ENCODE data around the gene BMI1.

Gene BMI1

GRCh38 chr10:22319980-22320558, 830 bp upstream of the BMI1 start:
- Histone ChIP-seq H3K27ac (ENCODE audit: low read length) (peak overlapping the region; percentile 77), H3K27me3 (ENCODE audit: low read depth, low read length) (peaks cover 12% of the 10 kb centered on the region), H3K36me3 (ENCODE audit: control insufficient read depth in 1 of 2, insufficient read depth in 2 of 2, low read length in 2 of 2) (no peaks in the 10 kb centered on the region), H3K4me1 (ENCODE audit: control insufficient read depth in 1 of 2, insufficient read depth in 2 of 2, low read length in 2 of 2) (peaks cover 32 to 64% of the 10 kb centered on the region in 2 donors), H3K4me3 (ENCODE audit: low read depth in 1 of 2, low read length in 2 of 2) (peak overlapping the region; percentile 46 to 55), H3K9me3 (ENCODE audit: control insufficient read depth in 1 of 2, low read length in 2 of 2) (no peaks in the 10 kb centered on the region)

GRCh38 chr10:22321156-22321923, 441 bp downstream of the BMI1 start:
- Histone ChIP-seq H3K4me1 (ENCODE audit: control insufficient read depth in 1 of 2, insufficient read depth in 2 of 2, low read length in 2 of 2) (peaks cover 26 to 59% of the 10 kb centered on the region in 2 donors), H3K27me3 (ENCODE audit: low read depth, low read length) (peaks cover 12% of the 10 kb centered on the region), H3K36me3 (ENCODE audit: control insufficient read depth in 1 of 2, insufficient read depth in 2 of 2, low read length in 2 of 2) (no peaks in the 10 kb centered on the region), H3K4me3 (ENCODE audit: low read depth in 1 of 2, low read length in 2 of 2) (peak overlapping the region; percentile 49 to 87), H3K27ac (ENCODE audit: low read length) (peak overlapping the region; percentile 67), H3K9me3 (ENCODE audit: control insufficient read depth in 1 of 2, low read length in 2 of 2) (no peaks in the 10 kb centered on the region)

GRCh38 chr10:22321924-22322640, 1.2 kb downstream of the BMI1 start:
- Histone ChIP-seq H3K9me3 (ENCODE audit: control insufficient read depth in 1 of 2, low read length in 2 of 2) (no peaks in the 10 kb centered on the region), H3K4me1 (ENCODE audit: control insufficient read depth in 1 of 2, insufficient read depth in 2 of 2, low read length in 2 of 2) (peaks cover 26 to 54% of the 10 kb centered on the region in 2 donors), H3K27me3 (ENCODE audit: low read depth, low read length) (peaks cover 12% of the 10 kb centered on the region), H3K36me3 (ENCODE audit: control insufficient read depth in 1 of 2, insufficient read depth in 2 of 2, low read length in 2 of 2) (no peaks in the 10 kb centered on the region), H3K27ac (ENCODE audit: low read length) (no peak overlapping the region), H3K4me3 (ENCODE audit: low read depth in 1 of 2, low read length in 2 of 2) (peak overlapping the region; percentile 65 to 79)

GRCh38 chr10:22322641-22323160, 1.8 kb downstream of the BMI1 start:
- H3K4me1 ChIP-seq (ENCODE audit: control insufficient read depth in 1 of 2, insufficient read depth in 2 of 2, low read length in 2 of 2) = peaks cover 26 to 48% of the 10 kb centered on the region in 2 donors
- H3K27ac ChIP-seq (ENCODE audit: low read length) = no peak overlapping the region
- H3K9me3 ChIP-seq (ENCODE audit: control insufficient read depth in 1 of 2, low read length in 2 of 2) = no peaks in the 10 kb centered on the region
- H3K4me3 ChIP-seq (ENCODE audit: low read depth in 1 of 2, low read length in 2 of 2) = peak overlapping the region; percentile 65 to 79
- peaks cover 12% of the 10 kb centered on the region for H3K27me3 ChIP-seq (ENCODE audit: low read depth, low read length)
- H3K36me3 ChIP-seq (ENCODE audit: control insufficient read depth in 1 of 2, insufficient read depth in 2 of 2, low read length in 2 of 2) = no peaks in the 10 kb centered on the region

- peaks cover 4% of the 10 kb centered on the region in 2 donors for H3K36me3 ChIP-seq (ENCODE audit: control insufficient read depth in 1 of 2, insufficient read depth in 2 of 2, low read length in 2 of 2)
- H3K27me3 ChIP-seq (ENCODE audit: low read depth, low read length) = peaks cover 12% of the 10 kb centered on the region
- peak overlapping the region in 1 of 2 donors; percentile 79 for H3K4me3 ChIP-seq (ENCODE audit: low read depth in 1 of 2, low read length in 2 of 2)
- no peaks in the 10 kb centered on the region for H3K9me3 ChIP-seq (ENCODE audit: control insufficient read depth in 1 of 2, low read length in 2 of 2)
- no peak overlapping the region for H3K27ac ChIP-seq (ENCODE audit: low read length)
- H3K4me1 ChIP-seq (ENCODE audit: control insufficient read depth in 1 of 2, insufficient read depth in 2 of 2, low read length in 2 of 2) = peaks cover 20 to 39% of the 10 kb centered on the region in 2 donors
Measured at GRCh38 chr10:22323538-22324305, 2.8 kb downstream of the BMI1 start.

- H3K27ac ChIP-seq (ENCODE audit: low read length) = no peak overlapping the region
- H3K4me3 ChIP-seq (ENCODE audit: low read depth in 1 of 2, low read length in 2 of 2) = peak overlapping the region; percentile 70 to 82
- H3K4me1 ChIP-seq (ENCODE audit: control insufficient read depth in 1 of 2, insufficient read depth in 2 of 2, low read length in 2 of 2) = peaks cover 20 to 35% of the 10 kb centered on the region in 2 donors
- H3K36me3 ChIP-seq (ENCODE audit: control insufficient read depth in 1 of 2, insufficient read depth in 2 of 2, low read length in 2 of 2) = peaks cover 10% of the 10 kb centered on the region in 2 donors
- H3K27me3 ChIP-seq (ENCODE audit: low read depth, low read length) = peaks cover 12% of the 10 kb centered on the region
- H3K9me3 ChIP-seq (ENCODE audit: control insufficient read depth in 1 of 2, low read length in 2 of 2) = no peaks in the 10 kb centered on the region
Measured at GRCh38 chr10:22324413-22324812, 3.5 kb downstream of the BMI1 start.

GRCh38 chr10:22324893-22325271, 4.0 kb downstream of the BMI1 start:
- Histone ChIP-seq H3K4me1 (ENCODE audit: control insufficient read depth in 1 of 2, insufficient read depth in 2 of 2, low read length in 2 of 2) (peaks cover 20 to 30% of the 10 kb centered on the region in 2 donors), H3K9me3 (ENCODE audit: control insufficient read depth in 1 of 2, low read length in 2 of 2) (no peaks in the 10 kb centered on the region), H3K27ac (ENCODE audit: low read length) (no peak overlapping the region), H3K4me3 (ENCODE audit: low read depth in 1 of 2, low read length in 2 of 2) (peak overlapping the region; percentile 70 to 82), H3K36me3 (ENCODE audit: control insufficient read depth in 1 of 2, insufficient read depth in 2 of 2, low read length in 2 of 2) (peaks cover 14 to 15% of the 10 kb centered on the region in 2 donors), H3K27me3 (ENCODE audit: low read depth, low read length) (peaks cover 12% of the 10 kb centered on the region)

- no peaks in the 10 kb centered on the region for H3K9me3 ChIP-seq (ENCODE audit: control insufficient read depth in 1 of 2, low read length in 2 of 2)
- H3K27me3 ChIP-seq (ENCODE audit: low read depth, low read length) = peaks cover 12% of the 10 kb centered on the region
- peaks cover 20 to 27% of the 10 kb centered on the region in 2 donors for H3K4me1 ChIP-seq (ENCODE audit: control insufficient read depth in 1 of 2, insufficient read depth in 2 of 2, low read length in 2 of 2)
- H3K27ac ChIP-seq (ENCODE audit: low read length) = peak overlapping the region; percentile 48
- peaks cover 16 to 21% of the 10 kb centered on the region in 2 donors for H3K36me3 ChIP-seq (ENCODE audit: control insufficient read depth in 1 of 2, insufficient read depth in 2 of 2, low read length in 2 of 2)
- H3K4me3 ChIP-seq (ENCODE audit: low read depth in 1 of 2, low read length in 2 of 2) = peak overlapping the region; percentile 70 to 82
Measured at GRCh38 chr10:22325272-22326144, 4.6 kb downstream of the BMI1 start.

GRCh38 chr10:22326145-22326702, 5.3 kb downstream of the BMI1 start:
- H3K4me3 ChIP-seq (ENCODE audit: low read depth in 1 of 2, low read length in 2 of 2) = peak overlapping the region; percentile 57 to 58
- peaks cover 16 to 21% of the 10 kb centered on the region in 2 donors for H3K36me3 ChIP-seq (ENCODE audit: control insufficient read depth in 1 of 2, insufficient read depth in 2 of 2, low read length in 2 of 2)
- H3K27ac ChIP-seq (ENCODE audit: low read length) = peak overlapping the region; percentile 48
- peaks cover 20 to 27% of the 10 kb centered on the region in 2 donors for H3K4me1 ChIP-seq (ENCODE audit: control insufficient read depth in 1 of 2, insufficient read depth in 2 of 2, low read length in 2 of 2)
- H3K9me3 ChIP-seq (ENCODE audit: control insufficient read depth in 1 of 2, low read length in 2 of 2) = no peaks in the 10 kb centered on the region
- H3K27me3 ChIP-seq (ENCODE audit: low read depth, low read length) = peaks cover 12% of the 10 kb centered on the region

GRCh38 chr10:22329150-22329549, 8.3 kb downstream of the BMI1 start:
- Histone ChIP-seq H3K4me1 (ENCODE audit: control insufficient read depth in 1 of 2, insufficient read depth in 2 of 2, low read length in 2 of 2) (peaks cover 10 to 13% of the 10 kb centered on the region in 2 donors), H3K36me3 (ENCODE audit: control insufficient read depth in 1 of 2, insufficient read depth in 2 of 2, low read length in 2 of 2) (peaks cover 16 to 21% of the 10 kb centered on the region in 2 donors), H3K27me3 (ENCODE audit: low read depth, low read length) (peaks cover 11% of the 10 kb centered on the region), H3K9me3 (ENCODE audit: control insufficient read depth in 1 of 2, low read length in 2 of 2) (peaks cover 0 to 4% of the 10 kb centered on the region in 2 donors), H3K27ac (ENCODE audit: low read length) (no peak overlapping the region), H3K4me3 (ENCODE audit: low read depth in 1 of 2, low read length in 2 of 2) (no peak overlapping the region)
